ENCODE measurements around the gene ARHGAP32.

ARHGAP32 gene

GRCh38 chr11:129117595-129118350 lies 74.4 kb downstream of the ARHGAP32 start:
- DNase-seq (ENCODE audit: low read depth in 2 of 2), result peak; percentile 81 to 87
- peak; percentile 87 for TF ChIP-seq CTCF (IDR thresholded peaks at IDR 0.05; ENCODE audit: low read depth, low read length)
- H3K4me3 ChIP-seq (replicated peaks in 1 of 2; ENCODE audit: low read depth in 2 of 2, low read length in 2 of 2), result no peak overlapping the region

- DNase-seq (ENCODE audit: low read depth in 2 of 2), result peak; percentile 48 to 61
- no peak overlapping the region for H3K4me3 ChIP-seq (replicated peaks in 1 of 2; ENCODE audit: low read depth in 2 of 2, low read length in 2 of 2)
- no peak for TF ChIP-seq CTCF (IDR thresholded peaks at IDR 0.05; ENCODE audit: low read depth, low read length)
Observed at GRCh38 chr11:129115652-129116586, 76.2 kb downstream of the ARHGAP32 start.

GRCh38 chr11:129109701-129110100 lies 82.4 kb downstream of the ARHGAP32 start:
- no peak for DNase-seq (ENCODE audit: low read depth in 2 of 2)
- no peak overlapping the region for H3K4me3 ChIP-seq (replicated peaks in 1 of 2; ENCODE audit: low read depth in 2 of 2, low read length in 2 of 2)
- TF ChIP-seq CTCF (IDR thresholded peaks at IDR 0.05; ENCODE audit: low read depth, low read length), result no peak

GRCh38 chr11:129106788-129107187 lies 85.3 kb downstream of the ARHGAP32 start:
- H3K4me3 ChIP-seq (replicated peaks in 1 of 2; ENCODE audit: low read depth in 2 of 2, low read length in 2 of 2), result no peak overlapping the region
- no peak for DNase-seq (ENCODE audit: low read depth in 2 of 2)
- no peak for TF ChIP-seq CTCF (IDR thresholded peaks at IDR 0.05; ENCODE audit: low read depth, low read length)

- no peak for TF ChIP-seq CTCF (IDR thresholded peaks at IDR 0.05; ENCODE audit: low read depth, low read length)
- no peak for DNase-seq (ENCODE audit: low read depth in 2 of 2)
- no peak overlapping the region for H3K4me3 ChIP-seq (replicated peaks in 1 of 2; ENCODE audit: low read depth in 2 of 2, low read length in 2 of 2)
Observed at GRCh38 chr11:129102756-129103155, 89.4 kb downstream of the ARHGAP32 start.

GRCh38 chr11:129102225-129102624 lies 89.9 kb downstream of the ARHGAP32 start:
- H3K4me3 ChIP-seq (replicated peaks in 1 of 2; ENCODE audit: low read depth in 2 of 2, low read length in 2 of 2), result no peak overlapping the region
- TF ChIP-seq CTCF (IDR thresholded peaks at IDR 0.05; ENCODE audit: low read depth, low read length), result no peak
- DNase-seq (ENCODE audit: low read depth in 2 of 2), result no peak
